ENCODE results near the gene GPT2.

DNA sequence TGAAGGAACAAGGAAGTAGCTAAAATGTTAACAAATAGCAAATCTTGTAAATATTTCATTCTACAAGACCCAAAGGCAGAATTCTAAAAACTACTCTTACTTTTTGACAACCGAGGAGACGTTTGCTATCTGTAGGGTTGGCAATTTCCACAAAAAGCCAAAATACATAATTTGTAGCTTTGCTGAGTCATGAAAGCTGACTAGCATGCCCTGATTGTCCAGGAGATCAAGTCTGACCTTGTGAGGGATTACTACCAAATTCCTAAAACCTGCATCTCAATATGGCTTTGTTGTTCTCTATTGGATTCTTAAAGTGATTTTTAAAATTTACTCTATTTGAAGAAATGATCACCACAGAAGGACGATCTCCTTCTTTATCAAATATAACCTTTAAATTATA lies 78.5 kb downstream of the GPT2 start:
- TF ChIP-seq EZH2 (IDR thresholded peaks at IDR 0.05) (no peak), POLR2AphosphoS5 (IDR thresholded peaks at IDR 0.05; ENCODE audit: borderline replicate concordance, low read depth, low read length) (no peak)
